ENCODE results near the gene PGF.

Gene PGF

GRCh38 chr14:74978416-74978947 lies 23.1 kb upstream of the PGF start:
- peak; percentile 32 for DNase-seq

GRCh38 chr14:74977901-74978385 lies 22.5 kb upstream of the PGF start:
- no peak for DNase-seq

GRCh38 chr14:74977164-74977900 lies 21.9 kb upstream of the PGF start:
- no peak for DNase-seq

GRCh38 chr14:74976264-74977113 lies 21.1 kb upstream of the PGF start:
- DNase-seq = no peak

GRCh38 chr14:74975059-74975810 lies 19.8 kb upstream of the PGF start:
- DNase-seq = no peak

GRCh38 chr14:74974364-74975058 lies 19.1 kb upstream of the PGF start:
- no peak for DNase-seq

GRCh38 chr14:74973905-74974363 lies 18.5 kb upstream of the PGF start:
- DNase-seq = no peak

GRCh38 chr14:74973003-74973653 lies 17.7 kb upstream of the PGF start:
- DNase-seq = peak; percentile 65

- no peak for DNase-seq
These were observed 13.4 kb upstream of the PGF start for GRCh38 chr14:74968811-74969210.

GRCh38 chr14:74965486-74966153 lies 10.2 kb upstream of the PGF start:
- DNase-seq = peak; percentile 40

- peak; percentile 61 for DNase-seq
These were observed 9.5 kb upstream of the PGF start for GRCh38 chr14:74964787-74965485.

GRCh38 chr14:74963705-74964271 lies 8.4 kb upstream of the PGF start:
- DNase-seq = no peak

- no peak for DNase-seq
These were observed 7.8 kb upstream of the PGF start for GRCh38 chr14:74963178-74963704.

GRCh38 chr14:74962493-74962892 lies 7.1 kb upstream of the PGF start:
- DNase-seq = no peak

- no peak for DNase-seq
These were observed 6.6 kb upstream of the PGF start for GRCh38 chr14:74962046-74962445.

GRCh38 chr14:74961238-74961911 lies 6.0 kb upstream of the PGF start:
- no peak for DNase-seq

GRCh38 chr14:74960736-74961135 lies 5.3 kb upstream of the PGF start:
- DNase-seq = no peak

- DNase-seq = no peak
These were observed 4.3 kb upstream of the PGF start for GRCh38 chr14:74959596-74960180.
